Measurements from ENCODE around the gene ADGRG3. TPM values are rescaled to one million over a fixed set of nuclear protein-coding genes. Genes with fewer than 3 reads are reported as not detected.
"Not testable (repeated sequence)": the region's sequence is repeated elsewhere in the genome, so short reads cannot be mapped to it uniquely, and the experiment has no call there.

The ADGRG3 gene
- total RNA-seq, 1 donor from 2014 or later, result 0.87 TPM

DNA sequence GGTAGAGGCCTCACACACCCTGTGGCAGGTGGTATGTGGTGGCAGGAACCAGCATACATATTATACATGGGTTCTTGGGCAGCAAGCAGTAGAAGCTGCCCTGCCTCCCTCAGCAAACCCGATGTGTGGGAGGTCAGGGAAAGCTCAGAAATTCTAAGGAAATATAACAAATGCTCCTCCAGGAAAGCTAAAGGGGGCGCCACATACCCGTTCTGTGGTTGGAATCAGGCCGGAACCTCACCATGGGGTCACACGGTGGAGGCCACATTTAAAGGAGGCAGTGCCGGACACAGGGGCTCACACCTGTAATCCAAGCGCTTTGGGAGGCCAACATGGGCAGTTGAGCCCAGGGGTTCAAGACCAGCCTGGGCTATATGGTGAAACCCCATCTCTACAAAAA, 55.1 kb downstream of the ADGRG3 start:
- intact Hi-C loops (cut with DNase I), result loop anchor here (5.0 kb wide), 1 partner anchor 146 kb away; no protein-coding TSS in a partner anchor
- no peak for DNase-seq (ENCODE audit: missing footprints)

DNA sequence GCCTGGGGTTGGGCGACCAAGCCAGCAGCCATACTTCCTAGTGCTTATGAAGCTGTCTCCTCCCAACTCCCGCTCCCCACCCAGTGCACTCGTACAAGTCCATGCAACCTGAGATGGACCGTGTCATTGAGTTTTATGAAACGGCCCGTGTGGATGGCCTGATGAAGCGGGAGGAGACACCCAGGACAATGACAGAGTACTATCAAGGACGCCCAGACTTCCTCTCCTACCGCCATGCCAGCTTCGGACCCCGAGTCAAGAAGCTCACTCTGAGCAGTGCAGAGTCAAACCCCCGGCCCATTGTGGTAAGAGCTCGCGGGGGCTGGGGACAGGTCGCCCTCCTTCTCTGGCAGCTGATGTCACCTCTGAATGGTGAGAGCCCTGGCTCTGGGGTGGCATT, 56.4 kb downstream of the ADGRG3 start:
- intact Hi-C loops (cut with DNase I), result loop anchor here (5.0 kb wide), 1 partner anchor 147 kb away; no protein-coding TSS in a partner anchor
- no peak for DNase-seq (ENCODE audit: missing footprints)
- no peak for ATAC-seq

More for the DNA sequence above, 55.1 kb downstream of the ADGRG3 start:
- no peak for ATAC-seq

DNA sequence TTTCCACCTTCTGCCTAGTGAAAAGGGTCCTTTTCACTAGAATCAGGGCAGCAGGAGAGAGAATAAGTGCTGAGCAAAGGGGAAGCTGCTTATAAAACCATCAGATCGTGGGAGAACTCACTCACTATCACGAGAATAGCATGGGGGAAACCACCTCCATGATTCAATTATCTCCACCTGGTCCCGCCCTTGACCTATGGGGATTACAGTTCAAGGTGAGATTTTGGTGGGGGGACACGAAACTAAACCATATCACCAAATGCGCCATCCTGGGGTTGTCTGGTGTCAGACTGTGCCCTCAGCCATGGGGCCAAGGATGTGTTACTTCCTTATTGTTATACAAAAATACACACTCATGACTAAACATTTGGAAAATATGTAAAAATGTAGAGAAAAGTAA, 57.0 kb downstream of the ADGRG3 start:
- intact Hi-C loops (cut with DNase I), result no loop called here
- no peak for DNase-seq (ENCODE audit: missing footprints)
- ATAC-seq, result no peak

DNA sequence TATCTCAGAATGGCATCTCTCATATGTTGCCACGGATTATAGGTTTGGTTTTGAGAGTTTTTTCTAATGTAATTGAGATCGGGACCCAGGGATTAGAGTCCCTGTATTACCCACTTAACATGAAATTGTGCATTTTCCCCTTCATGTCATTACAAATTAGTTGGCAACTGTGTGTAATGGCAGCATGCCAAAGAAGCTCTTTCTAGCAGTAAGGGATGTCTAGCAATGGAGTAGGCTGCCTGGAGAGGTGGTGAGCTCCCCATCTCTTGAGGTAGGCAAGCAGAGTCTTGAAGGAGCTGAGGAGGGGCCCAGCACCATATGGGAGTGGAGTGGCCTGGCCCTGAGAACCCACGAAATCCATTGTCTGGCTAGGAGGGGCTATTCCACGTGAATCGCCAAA, 57.4 kb downstream of the ADGRG3 start:
- intact Hi-C loops (cut with DNase I), result no loop called here
- DNase-seq (ENCODE audit: missing footprints), result no peak

DNA sequence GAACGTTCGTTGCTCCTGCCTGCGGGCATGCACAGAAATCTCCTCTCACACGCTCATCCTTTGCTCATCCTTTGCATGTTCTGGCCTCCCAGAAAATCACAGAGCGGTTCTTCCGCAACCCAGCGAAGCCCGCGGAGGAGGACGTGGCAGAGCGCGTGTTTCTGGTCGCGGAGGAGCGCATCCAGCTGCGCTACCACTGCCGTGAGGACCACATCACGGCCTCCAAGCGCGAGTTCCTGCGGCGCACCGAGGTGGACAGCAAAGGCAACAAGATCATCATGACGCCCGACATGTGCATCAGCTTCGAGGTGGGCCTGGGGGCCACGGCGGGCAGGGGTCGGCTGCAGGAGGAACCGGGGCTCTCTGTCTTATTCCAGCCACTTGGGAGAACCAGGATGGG, 57.9 kb downstream of the ADGRG3 start:
- intact Hi-C loops (cut with DNase I), result no loop called here
- no peak for ATAC-seq

More for the DNA sequence above, 57.4 kb downstream of the ADGRG3 start:
- ATAC-seq, result no peak

DNA sequence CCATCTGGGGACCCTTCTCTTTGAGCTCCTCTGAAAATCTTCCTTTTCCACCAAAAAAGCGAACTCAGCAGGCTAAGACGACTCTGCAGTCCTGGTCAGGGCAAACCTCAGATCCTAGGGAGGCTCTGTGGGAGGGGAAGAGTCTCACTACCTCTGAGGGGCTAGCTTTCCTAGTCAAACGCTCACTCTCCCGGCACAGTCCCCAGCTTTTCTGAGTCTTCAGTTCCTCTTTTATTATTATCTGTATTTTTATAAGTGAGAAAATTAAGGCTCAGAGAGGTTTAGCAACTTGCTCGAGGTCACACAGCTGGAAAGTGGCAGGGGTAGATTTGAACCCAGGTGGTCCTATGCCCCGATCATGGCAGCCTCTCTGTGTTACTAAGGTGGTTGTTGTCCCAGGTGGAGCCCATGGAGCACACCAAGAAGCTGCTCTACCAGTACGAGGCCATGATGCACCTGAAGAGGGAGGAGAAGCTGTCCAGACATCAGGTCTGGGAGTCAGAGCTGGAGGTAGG, 58.4 kb downstream of the ADGRG3 start:
- no peak for ATAC-seq
- intact Hi-C loops (cut with DNase I), result no loop called here
- DNase-seq (ENCODE audit: missing footprints), result no peak

More for the DNA sequence above, 57.9 kb downstream of the ADGRG3 start:
- no peak for DNase-seq (ENCODE audit: missing footprints)

DNA sequence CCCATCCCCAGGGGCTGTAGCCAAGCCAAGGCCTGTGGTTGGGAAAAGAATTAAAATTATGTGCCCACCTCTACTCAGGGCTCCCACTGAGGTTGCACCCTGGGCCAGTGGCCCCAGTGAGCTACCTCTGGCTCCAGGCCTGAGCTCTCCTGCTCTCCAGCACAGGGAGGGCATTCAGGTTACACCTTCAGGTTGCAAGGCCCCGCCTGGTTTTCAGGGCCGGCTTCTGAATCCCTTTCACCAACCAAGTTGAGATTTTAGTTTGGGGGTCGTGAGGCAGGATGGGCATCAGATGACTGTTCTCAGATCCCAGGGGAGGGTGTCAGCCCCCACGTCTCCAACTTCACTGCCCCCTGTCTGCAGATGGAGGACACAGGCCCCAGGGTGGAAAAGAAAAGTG, 59.5 kb downstream of the ADGRG3 start:
- DNase-seq (ENCODE audit: missing footprints) (no peak), ATAC-seq (no peak)
- intact Hi-C loops (cut with DNase I), result no loop called here

DNA sequence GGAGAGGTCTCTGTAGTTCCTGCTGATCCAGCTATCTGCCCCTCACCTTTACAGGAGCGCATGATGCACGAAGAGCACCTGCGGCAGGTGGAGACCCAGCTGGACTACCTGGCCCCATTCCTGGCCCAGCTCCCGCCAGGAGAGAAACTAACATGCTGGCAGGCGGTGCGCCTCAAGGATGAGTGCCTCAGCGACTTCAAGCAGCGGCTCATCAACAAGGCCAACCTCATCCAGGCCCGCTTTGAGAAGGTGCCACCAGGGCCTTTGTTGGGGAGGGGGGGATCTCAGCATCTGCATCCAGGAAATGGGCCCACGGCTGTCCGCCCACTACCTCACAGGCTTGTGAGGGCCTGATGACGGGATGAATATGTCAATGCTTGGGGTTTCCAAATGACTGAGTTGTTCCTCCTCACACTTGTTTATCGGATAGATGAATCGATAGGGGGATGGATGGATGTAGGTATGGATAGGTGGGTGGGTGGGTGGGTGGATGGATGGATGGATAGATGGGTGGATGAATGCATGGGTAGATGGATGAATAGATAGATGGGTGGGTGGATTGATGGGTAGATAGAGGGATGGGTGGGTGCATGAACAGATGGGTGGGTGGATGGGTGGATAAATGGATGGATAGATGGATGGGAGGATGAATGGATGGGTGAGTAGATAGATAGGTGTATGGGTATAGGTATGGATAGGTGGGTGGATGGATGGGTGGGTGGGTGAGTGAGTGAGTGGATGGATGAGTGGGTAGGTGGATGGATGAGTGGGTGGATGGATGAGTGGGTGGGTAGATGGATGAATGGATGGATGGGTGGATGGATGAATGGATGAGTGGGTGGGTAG, 60.5 kb downstream of the ADGRG3 start:
- ATAC-seq, result no peak
- DNase-seq (ENCODE audit: missing footprints), result no peak
- intact Hi-C loops (cut with DNase I), result no loop called here

DNA sequence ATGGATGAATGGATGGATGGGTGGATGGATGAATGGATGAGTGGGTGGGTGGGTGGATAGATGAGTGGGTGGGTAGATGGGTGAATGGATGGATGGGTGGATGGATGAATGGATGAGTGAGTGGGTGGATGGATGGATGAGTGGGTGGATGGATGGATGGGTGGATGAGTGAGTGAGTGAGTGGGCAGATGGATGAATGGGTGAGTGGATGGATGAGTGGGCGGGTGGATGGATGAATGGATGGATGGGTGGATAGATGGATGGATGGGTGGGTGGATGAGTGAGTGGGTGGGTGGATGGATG, 61.0 kb downstream of the ADGRG3 start:
- intact Hi-C loops (cut with DNase I), result no loop called here
- DNase-seq (ENCODE audit: missing footprints) (no peak), ATAC-seq (no peak)

DNA sequence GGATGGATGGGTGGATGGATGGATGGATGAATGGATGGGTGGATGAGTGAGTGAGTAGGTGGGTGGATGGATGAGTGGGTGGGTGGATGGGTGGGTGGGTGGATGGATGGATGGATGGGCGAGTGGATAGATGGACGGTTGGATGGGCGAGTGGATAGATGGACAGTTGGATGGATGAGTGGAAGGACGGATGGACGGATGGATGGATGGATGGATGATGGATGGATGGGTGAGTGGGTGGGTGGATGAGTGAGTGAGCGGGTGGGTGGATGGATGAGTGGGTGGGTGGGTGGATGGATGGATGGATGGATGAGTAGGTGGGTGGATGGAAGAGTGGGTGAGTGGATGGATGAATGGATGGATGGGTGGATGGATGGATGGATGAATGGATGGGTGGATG, 61.7 kb downstream of the ADGRG3 start:
- intact Hi-C loops (cut with DNase I); DNase-seq (ENCODE audit: missing footprints); ATAC-seq: not testable (repeated sequence)

DNA sequence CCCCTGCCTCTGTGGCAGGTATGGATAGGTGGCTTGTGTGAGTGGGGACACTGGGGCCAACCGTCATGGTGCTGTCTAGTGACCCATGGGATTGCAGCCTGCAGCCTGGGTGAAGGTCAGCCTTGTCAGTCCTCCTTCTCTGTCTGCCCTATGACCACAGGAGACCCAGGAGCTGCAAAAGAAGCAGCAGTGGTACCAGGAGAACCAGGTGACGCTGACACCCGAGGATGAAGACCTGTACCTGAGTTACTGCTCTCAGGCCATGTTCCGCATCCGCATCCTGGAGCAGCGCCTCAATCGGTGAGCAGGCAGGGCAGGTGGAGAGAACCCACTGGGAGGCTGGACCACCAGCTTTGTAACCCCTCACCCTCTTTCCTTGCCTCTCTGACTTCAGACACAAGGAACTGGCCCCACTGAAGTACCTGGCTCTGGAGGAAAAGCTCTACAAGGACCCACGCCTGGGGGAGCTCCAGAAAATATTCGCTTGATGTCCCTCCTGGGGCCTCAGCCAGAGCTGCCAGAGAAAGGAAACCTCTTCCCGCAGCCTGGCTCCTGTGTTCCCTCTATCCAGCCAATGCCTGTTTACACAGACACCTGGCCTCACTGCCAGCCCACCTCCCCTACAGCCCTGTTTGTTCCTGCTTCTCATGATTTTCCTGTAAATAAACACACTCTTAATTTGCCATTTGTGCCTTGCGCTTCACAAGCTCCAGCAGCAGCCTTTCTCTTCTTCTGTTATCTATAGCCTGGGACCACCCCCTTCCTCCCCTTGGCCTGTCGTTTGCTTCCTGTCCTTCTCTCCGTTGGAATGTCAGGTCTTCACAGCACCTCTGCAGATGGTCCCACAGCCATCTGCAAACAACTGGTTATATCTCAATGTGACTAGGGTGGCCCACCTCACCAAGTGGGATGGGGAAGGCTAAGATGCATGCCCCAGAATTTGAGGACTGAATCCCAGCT, 62.9 kb downstream of the ADGRG3 start:
- no peak for ATAC-seq
- peak; percentile 37 for DNase-seq (ENCODE audit: missing footprints)
- intact Hi-C loops (cut with DNase I), result no loop called here

DNA sequence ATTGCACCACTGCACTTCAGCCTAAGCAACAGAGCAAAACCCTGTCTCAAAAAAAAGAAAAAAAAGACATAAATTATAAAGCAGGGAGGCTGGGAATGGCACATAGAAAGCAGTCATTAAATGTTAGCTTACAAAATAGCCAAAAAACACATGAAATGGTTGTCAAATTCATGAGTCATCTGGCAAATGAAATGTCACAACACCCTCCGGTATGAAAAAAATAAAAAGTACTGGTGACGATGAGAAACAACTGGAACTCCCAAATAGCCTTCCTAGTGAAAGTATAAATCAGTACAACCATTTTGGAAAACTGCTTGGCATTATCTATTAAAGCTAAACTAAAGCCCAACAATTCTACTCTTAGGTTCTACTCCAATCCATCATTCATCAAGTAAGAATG, 63.9 kb downstream of the ADGRG3 start:
- ATAC-seq (no peak), DNase-seq (ENCODE audit: missing footprints) (no peak)
- intact Hi-C loops (cut with DNase I), result no loop called here

DNA sequence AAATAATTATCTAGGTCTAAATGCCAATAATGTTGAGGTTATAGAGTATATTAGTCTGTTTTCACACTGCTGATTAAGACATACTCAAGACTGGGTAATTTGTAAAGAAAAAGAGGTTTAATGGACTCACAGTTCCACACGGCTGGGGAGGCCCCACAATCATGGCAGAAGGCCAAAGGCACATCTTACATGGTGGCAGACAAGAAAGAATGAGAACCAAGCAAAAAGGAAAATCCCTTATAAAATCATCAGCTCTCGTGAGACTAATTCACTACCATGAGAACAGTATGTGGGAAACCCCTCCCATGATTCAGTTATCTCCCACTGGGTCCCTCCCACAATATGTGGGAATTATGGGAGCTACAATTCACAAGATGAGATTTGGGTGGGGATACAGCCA, 64.6 kb downstream of the ADGRG3 start:
- ATAC-seq, result no peak
- intact Hi-C loops (cut with DNase I), result no loop called here
- DNase-seq (ENCODE audit: missing footprints), result no peak

DNA sequence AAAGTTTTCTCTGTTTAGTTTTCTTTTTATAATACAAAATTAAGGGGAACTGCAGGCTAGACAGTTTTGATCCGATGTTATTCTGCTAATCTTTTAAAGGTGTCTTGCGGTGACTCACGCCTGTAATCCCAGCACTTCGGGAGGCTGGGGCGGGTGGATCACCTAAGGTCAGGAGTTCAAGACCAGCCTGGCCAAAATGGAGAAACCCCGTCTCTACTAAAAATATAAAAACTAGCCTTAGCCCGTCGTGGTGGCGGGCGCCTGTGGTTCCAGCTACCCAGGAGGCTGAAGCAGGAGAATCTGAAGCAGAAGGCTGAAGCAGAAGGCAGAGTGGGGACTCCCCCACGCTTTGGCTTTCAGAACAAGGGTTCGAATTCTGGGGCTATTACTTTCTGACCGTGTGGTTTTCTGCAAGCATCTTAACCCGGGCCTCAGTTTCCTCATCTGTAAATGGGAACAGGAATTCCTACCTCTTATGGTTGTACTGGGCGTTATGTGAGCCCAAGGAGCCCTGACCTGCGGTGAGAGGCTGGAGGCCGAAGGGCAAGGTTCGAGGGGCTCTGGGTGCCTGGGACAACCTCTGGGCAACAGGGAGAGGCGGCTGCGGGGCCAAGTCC, 66.3 kb downstream of the ADGRG3 start:
- DNase-seq (ENCODE audit: missing footprints) (peak; percentile 66), ATAC-seq (no peak)
- intact Hi-C loops (cut with DNase I), result no loop called here

DNA sequence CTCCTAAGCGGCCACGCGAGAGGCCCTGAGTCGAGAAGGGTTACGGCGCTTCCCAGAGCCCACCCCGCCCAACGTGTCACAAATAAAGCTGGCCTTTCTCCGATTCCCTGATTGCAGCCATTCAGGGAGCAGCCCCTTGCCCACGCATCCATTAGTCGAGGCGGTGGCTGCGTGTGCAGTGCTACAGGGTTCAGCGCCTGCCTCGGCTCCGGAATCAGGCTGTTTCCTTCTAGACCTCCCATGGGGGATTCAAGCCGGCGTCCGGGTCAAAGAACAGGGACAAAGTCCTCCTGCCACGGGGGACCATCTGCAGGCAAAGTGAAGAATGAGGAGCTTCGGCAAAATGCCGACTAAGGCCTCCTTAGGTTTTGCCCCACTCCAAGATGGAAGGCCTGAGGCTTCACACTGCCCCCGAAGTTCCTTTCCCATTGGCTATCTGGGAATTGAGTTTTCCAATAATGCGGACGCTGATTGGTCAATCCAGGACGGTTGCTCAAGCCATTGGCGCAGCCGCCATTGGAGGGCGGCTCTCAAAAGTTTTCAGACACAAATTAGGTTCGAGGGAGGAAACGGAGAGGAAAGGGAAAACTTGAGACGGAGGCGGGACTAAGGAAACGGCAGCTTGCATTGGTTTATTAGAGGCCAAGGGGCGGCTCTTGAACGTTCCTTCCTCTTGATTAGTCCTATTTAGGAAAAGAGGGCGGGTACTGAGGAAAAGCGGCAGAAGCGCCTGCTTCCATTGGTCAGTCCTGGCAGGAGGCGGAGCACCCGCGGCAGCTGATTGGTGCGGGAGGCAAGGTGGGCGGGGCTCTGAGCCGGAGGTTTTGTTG, 67.0 kb downstream of the ADGRG3 start:
- ATAC-seq, result peak; percentile 98
- intact Hi-C loops (cut with DNase I), result no loop called here
- DNase-seq (ENCODE audit: missing footprints), result peak; percentile 99

DNA sequence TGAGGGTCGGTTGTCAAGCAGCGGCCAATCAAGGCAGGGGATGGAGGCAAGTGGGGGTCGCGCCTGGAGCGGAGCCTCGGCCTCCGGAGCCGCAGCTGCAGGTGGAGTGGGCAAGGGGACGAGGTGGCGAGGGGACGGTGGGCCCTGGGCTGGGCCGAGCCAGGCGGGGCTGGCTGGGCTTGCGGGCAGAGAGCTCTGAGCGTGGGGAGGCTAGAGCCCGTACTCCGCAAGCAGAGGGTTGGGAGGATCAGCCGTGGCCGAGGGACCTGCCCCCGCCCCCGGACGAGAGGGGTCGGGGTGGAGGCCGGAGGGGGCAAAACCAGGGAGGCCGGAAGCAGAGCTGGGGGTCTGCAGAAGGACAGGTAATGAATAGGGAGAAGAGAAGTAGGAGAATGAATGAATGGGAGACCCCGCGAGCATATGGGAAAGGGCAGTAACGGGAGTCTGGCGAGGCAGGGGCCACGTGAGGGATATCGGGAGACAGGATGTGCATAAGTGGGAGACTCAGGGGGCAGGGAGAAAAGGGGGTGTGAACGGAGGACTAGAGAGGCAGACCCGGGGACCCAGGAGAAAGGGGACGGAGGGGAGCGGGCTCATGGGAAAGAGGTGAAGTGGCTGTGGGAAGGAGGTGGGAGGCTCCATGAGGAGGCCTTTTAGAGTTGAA, 67.8 kb downstream of the ADGRG3 start, which contains the start of gene KATNB1:
KATNB1 (plus strand) TSS at position 16 of the 664 bp plus-strand sequence. CDS start 1,474 bp downstream, outside the sequence.
- intact Hi-C loops (cut with DNase I), result no loop called here
- DNase-seq (ENCODE audit: missing footprints) (peak; percentile 26), ATAC-seq (no peak)

DNA sequence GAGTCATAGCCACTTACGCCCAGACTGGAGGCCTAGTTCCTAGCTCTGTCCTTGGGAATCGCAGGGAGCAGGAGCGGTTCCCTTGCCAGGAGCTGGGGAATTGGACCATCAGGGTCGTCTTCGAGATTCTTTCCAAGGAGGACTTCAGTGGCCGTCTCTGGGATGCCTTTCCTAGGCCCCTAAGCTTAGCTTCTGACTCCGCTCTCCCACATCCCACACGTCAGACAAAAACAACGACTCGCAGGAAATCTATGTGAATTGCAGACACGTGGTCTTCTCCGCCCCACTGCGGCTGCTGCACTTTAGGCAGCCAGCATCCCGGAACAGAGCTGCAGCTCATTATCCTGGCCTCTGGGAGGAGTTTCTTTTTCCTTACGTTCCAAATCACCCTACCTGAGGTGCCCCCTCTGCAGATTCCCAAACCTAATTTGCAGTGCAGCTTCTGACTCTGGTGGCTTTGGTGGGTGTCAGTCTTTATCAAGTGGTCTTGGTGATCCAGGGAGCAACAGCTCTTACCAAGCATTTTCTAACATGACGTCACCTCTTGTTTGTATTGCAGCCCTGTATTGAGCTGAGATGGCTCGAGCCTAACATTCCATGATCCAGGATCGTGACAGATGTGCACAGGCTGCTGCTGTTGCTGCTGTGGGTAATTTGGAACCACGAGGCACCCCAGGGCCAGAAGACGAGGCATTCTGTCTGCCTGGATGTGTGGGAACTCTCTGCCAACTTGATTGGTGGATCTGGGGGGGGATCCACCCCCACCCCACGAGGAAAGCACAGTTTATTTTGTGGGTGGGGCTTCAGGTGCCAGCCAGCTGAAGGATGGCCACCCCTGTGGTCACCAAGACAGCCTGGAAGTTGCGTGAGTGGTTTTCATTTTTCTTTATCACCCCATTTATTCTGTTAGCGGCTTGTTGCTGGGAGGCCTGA, 68.6 kb downstream of the ADGRG3 start:
- intact Hi-C loops (cut with DNase I), result no loop called here
- peak; percentile 18 for DNase-seq (ENCODE audit: missing footprints)
- ATAC-seq, result no peak

Data from Right ventricle myocardium inferior (tissue), 1 donor.